Pancreas (tissue), 10 donors: ENCODE data around the gene SERPINE2. TPM values are rescaled to one million over a fixed set of nuclear protein-coding genes. Genes with fewer than 3 reads are reported as not detected.

ENCODE experiments used
- ATAC-seq, 4 donors: fragments of 200-7000 bp; cut with Tn5 transposase; one replicate each; pipeline versions ENCODE4 v1.8.0 to v1.9.1; 2020; ENCODE audit warnings: mild to moderate bottlenecking in 4 of 4, moderate library complexity in 4 of 4
- DNase-seq, 6 donors: peaks; one replicate each; pipeline ENCODE4 v3.0.0-alpha.2; 2020
- FAIRE-seq: peaks from 2 replicates; lab custom pipeline; 2012; peaks lifted over from hg19 to GRCh38; lab: Jason Lieb, UNC
- H3K27ac ChIP-seq, 4 donors: fragments of 200-600 bp; sonication (generic); 1 replicate in 3 of 4; 2 replicates in 1 of 4; pipeline versions ENCODE4 v1.5.0 to v1.8.0; 2020
- H3K27me3 ChIP-seq, 4 donors: fragments of 200-600 bp; one replicate each; pipeline ENCODE4 v1.8.0; 2021
- H3K36me3 ChIP-seq, 3 donors: fragments of 200-600 bp; sonication (generic) in 1 of 3; one replicate each; pipeline versions ENCODE4 v1.5.0 to v1.8.0; 2020 to 2021
- H3K4me1 ChIP-seq, 3 donors: fragments of 200-600 bp; one replicate each; pipeline ENCODE4 v1.8.0; 2021
- H3K4me3 ChIP-seq, 4 donors: fragments of 200-600 bp; sonication (generic) in 2 of 4; one replicate each; pipeline versions ENCODE4 v1.5.0 to v1.8.0; 2020 to 2021
- H3K9me3 ChIP-seq, 4 donors: fragments of 200-600 bp; one replicate each; pipeline ENCODE4 v1.8.0; 2021
- WGBS, 2 donors: extraction: QIAGEN DNeasy Blood & Tissue Kit; methylation state at CpG; one replicate each; pipeline ENCODE4 v1.1.7; 2013; 5-methylcytosine and 5-hydroxymethylcytosine counted together
- intact Hi-C, 3 donors: fragments of 100-400 bp; cut with DNase I; formaldehyde crosslinking; loops; one replicate each; pipeline versions ENCODE4 v1.11.1 to v1.14.2; 2022
- polyA plus RNA-seq, 2 donors: library from polyadenylated mRNA; stranded (reverse); fragments of 200-250 nt; gene quantifications; one replicate each; pipeline ENCODE4 v1.2.3, GENCODE V29; 2013
- total RNA-seq, 6 donors: library from RNA; stranded (reverse); fragmentation: NEBNext Ultra II Directional in 4 of 6; extraction: Animal tissue kit (Norgen Biotek cat#: 25700) in 4 of 6; gene quantifications; one replicate each; pipeline versions ENCODE4 v1.2.1 to v1.2.4, GENCODE V29; 2021 to 2023
- TF ChIP-seq, protein P1 (sequence below), 4 donors: fragments of 200-600 bp; sonication (generic) in 3 of 4; IDR thresholded peaks; one replicate each; pipeline versions ENCODE4 v1.5.0 to v1.8.0; 2021; ENCODE audit warnings: antibody characterized with exemption in 4 of 4
- donor health status: healthy with polysubstance abuse.
- donor health status: DM: no; HTN: no; CAD: no; lungs with moderate emphysema.
- donor health status: DM: no; HTN: no; CAD: no.
- donor health status: control.
- donor health status: control.
- donor health status: Bipolar disorder and iron deficiency.
- donor health status: DM: yes; HTN: yes; CAD: no.
- donor health status: DM: no; HTN: no; CAD: no.
- donor health status: DM: no; HTN: no; CAD: no.
- donor health status: DM: yes; HTN: yes; CAD: no.

Gene SERPINE2
- total and polyA plus RNA-seq, 8 donors, result 1.0 to 14.8 (median 2.8) TPM

DNA sequence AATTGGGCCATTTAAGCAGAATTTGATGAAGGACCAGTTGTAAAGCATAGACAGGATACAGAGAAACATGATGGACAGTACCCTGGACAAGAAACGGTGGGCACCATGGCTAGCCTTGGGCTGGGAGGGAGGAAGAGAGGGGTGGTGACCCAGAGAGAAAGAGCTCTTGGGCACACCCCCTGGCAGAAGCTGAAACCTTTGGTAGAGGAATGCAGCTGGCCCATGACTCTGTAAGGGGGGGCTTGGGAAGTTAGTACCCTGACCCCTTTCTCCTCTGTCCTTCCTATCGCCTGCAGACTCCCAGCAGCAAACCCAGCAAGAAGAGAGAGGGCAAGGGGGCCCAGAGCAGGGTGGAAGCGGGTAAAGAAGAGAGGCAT lies 49.2 kb downstream of the SERPINE2 start:
- Histone ChIP-seq H3K27ac (no peak overlapping the region), H3K9me3 (no peaks in the 10 kb centered on the region), H3K36me3 (no peaks in the 10 kb centered on the region), H3K4me3 (no peak overlapping the region), H3K27me3 (no peaks in the 10 kb centered on the region), H3K4me1 (no peaks in the 10 kb centered on the region)
- WGBS, 2 donors, result 75 to 76% methylated on average over 3 of the region's 3 CpGs
- DNase-seq (no peak), FAIRE-seq (no peak), ATAC-seq (no peak)
- intact Hi-C loops, result loop anchor here (5.0 to 10.0 kb wide), 2 partner anchors 292 to 305 kb away; no protein-coding TSS in a partner anchor
- TF ChIP-seq, protein P1, sequence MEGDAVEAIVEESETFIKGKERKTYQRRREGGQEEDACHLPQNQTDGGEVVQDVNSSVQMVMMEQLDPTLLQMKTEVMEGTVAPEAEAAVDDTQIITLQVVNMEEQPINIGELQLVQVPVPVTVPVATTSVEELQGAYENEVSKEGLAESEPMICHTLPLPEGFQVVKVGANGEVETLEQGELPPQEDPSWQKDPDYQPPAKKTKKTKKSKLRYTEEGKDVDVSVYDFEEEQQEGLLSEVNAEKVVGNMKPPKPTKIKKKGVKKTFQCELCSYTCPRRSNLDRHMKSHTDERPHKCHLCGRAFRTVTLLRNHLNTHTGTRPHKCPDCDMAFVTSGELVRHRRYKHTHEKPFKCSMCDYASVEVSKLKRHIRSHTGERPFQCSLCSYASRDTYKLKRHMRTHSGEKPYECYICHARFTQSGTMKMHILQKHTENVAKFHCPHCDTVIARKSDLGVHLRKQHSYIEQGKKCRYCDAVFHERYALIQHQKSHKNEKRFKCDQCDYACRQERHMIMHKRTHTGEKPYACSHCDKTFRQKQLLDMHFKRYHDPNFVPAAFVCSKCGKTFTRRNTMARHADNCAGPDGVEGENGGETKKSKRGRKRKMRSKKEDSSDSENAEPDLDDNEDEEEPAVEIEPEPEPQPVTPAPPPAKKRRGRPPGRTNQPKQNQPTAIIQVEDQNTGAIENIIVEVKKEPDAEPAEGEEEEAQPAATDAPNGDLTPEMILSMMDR (IDR thresholded peaks at IDR 0.05), result no peak

DNA sequence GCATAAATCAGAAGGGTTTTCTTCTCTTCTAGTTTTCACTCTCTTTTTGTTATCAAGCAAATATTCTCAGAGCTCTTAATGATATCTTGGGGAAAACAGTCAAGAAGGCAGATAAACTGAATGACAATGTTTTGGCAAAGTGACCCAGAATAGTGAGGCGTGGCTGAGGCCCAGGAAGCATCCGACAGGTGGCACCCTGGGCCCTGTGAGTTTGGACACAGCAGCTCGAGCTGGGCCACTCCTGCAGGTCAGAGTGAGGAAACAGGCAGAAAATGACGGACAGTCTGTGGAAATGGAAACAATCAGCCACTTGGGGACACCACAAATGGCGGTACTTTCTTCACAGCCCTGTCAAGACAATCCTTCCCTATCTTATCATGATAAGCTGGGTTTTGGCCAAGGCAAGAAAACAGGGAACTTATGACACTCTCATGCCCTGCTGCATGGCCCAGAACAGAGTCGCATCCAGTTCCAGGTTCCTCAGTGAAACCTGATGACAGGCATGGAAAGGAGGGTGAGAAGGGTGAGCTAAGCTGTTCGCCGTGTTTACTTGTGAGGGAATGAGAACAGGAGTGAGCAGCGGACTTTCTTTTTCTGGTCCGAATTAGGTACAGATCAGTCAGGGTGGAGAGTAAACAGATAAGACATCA lies 49.8 kb downstream of the SERPINE2 start:
- ATAC-seq (peak; percentile 63 to 93 (median 88)), DNase-seq (peak; percentile 20 to 67 (median 42)), FAIRE-seq (no peak)
- 41 to 51% methylated on average over 10 of the region's 10 CpGs for WGBS, 2 donors
- Histone ChIP-seq H3K9me3 (no peaks in the 10 kb centered on the region), H3K27me3 (no peaks in the 10 kb centered on the region), H3K4me1 (no peaks in the 10 kb centered on the region), H3K4me3 (no peak overlapping the region), H3K36me3 (no peaks in the 10 kb centered on the region), H3K27ac (no peak overlapping the region)
- TF ChIP-seq, protein P1 (IDR thresholded peaks at IDR 0.05), result peak in 1 of 4 donors; percentile 7
- intact Hi-C loops, result loop anchor here in 1 of 3 donors (10.0 kb wide), 1 partner anchor 305 kb away; no protein-coding TSS in a partner anchor

DNA sequence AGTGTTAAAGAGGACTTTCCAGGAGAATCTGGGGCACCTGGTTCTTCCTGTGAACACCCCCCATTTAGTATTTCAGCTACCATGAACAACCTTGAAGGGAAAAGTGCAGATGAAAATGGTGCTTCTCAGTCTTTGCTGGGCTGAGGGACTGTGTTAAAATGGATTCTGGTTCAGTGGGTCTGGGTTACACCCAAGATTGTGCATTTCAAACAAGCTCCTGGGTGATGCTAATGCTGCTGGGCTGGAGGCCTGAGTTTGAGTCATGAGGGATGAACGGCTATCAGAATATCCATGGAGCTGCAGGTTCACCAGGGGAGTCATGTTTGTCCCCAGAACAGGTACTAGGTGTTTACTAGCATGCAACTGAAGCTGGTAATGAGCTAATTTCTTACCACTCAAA lies 57.8 kb downstream of the SERPINE2 start:
- H3K4me3 ChIP-seq, result no peak overlapping the region
- ATAC-seq, result no peak
- no peaks in the 10 kb centered on the region for H3K27me3 ChIP-seq
- 93 to 94% methylated on average over 1 of the region's 1 CpG for WGBS, 2 donors
- H3K4me1 ChIP-seq, result no peaks in the 10 kb centered on the region
- FAIRE-seq, result no peak
- no peak overlapping the region for H3K27ac ChIP-seq
- DNase-seq, result no peak
- no peaks in the 10 kb centered on the region for H3K36me3 ChIP-seq
- intact Hi-C loops, result loop anchor here in 1 of 3 donors (10.0 kb wide), 1 partner anchor 314 kb away; no protein-coding TSS in a partner anchor
- TF ChIP-seq, protein P1 (IDR thresholded peaks at IDR 0.05), result no peak
- H3K9me3 ChIP-seq, result no peaks in the 10 kb centered on the region

DNA sequence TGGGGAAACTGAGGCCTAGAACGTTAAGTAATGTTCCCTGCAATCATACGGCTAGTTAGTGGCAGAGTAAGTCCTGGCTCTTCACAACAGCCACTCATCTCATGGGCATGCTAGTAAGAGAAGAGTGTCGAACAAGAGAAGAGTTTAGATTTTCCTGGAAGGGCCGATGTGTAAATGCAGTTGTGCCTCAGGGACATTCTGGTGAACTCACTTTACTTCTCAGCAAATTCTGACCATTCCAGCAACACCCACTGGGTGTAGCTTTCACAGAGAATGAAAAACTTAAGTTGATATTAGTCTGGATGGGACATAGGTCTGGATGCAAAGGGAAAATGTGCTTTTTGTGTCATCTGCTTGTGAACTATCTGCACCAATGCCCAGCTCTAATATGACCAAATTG lies 58.3 kb downstream of the SERPINE2 start:
- ATAC-seq (no peak), FAIRE-seq (no peak), DNase-seq (no peak)
- no peaks in the 10 kb centered on the region for H3K9me3 ChIP-seq
- TF ChIP-seq, protein P1 (IDR thresholded peaks at IDR 0.05), result no peak
- 92 to 93% methylated on average over 4 of the region's 4 CpGs for WGBS, 2 donors
- no peaks in the 10 kb centered on the region for H3K36me3 ChIP-seq
- H3K27ac ChIP-seq, result no peak overlapping the region
- H3K4me1 ChIP-seq, result no peaks in the 10 kb centered on the region
- intact Hi-C loops, result loop anchor here in 1 of 3 donors (10.0 kb wide), 1 partner anchor 314 kb away; no protein-coding TSS in a partner anchor
- no peaks in the 10 kb centered on the region for H3K27me3 ChIP-seq
- H3K4me3 ChIP-seq, result no peak overlapping the region

DNA sequence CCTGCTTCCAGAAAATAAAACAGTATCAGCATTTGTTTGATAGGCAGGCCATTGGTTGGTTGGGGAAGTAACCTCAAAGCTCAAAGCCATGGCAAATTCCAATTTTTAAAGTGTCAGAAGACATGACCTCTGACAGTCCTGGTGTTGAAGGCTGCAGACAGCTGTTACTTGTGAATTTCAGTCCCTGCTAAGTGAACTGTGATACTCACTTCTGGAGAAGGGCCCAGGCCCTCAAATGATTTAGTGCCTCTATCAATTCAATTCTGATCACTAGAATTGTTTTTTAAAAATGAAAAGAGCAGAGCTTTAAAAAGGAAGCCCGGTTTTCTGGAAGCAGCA lies 58.7 kb downstream of the SERPINE2 start:
- H3K27me3 ChIP-seq, result no peaks in the 10 kb centered on the region
- DNase-seq, result no peak
- no peaks in the 10 kb centered on the region for H3K36me3 ChIP-seq
- no peak overlapping the region for H3K27ac ChIP-seq
- no peak for FAIRE-seq
- no peaks in the 10 kb centered on the region for H3K4me1 ChIP-seq
- TF ChIP-seq, protein P1 (IDR thresholded peaks at IDR 0.05), result no peak
- no peaks in the 10 kb centered on the region for H3K9me3 ChIP-seq
- intact Hi-C loops, result loop anchor here in 1 of 3 donors (10.0 kb wide), 1 partner anchor 314 kb away; no protein-coding TSS in a partner anchor
- WGBS, 2 donors, result 81 to 93% methylated on average over 1 of the region's 1 CpG
- no peak overlapping the region for H3K4me3 ChIP-seq
- ATAC-seq, result no peak
